A673 (cell line): Measurements from ENCODE around the gene CARD6. TPM values are rescaled to one million over a fixed set of nuclear protein-coding genes. Genes with fewer than 3 reads are reported as not detected.
"Not testable (repeated sequence)": the region's sequence is repeated elsewhere in the genome, so short reads cannot be mapped to it uniquely, and the experiment has no call there.

Source experiments
- Bru-seq: library from RNA; stranded (reverse); fragments of 400-500 nt; gene quantifications from one replicate; lab custom pipeline; 2021; lab: Mats Ljungman, UMichigan
- BruChase-seq, 2 experiments: library from RNA; stranded (reverse); fragments of 400-500 nt; gene quantifications; one replicate each; lab custom pipeline; 2021; lab: Mats Ljungman, UMichigan
- BruUV-seq: library from RNA; stranded (reverse); fragments of 400-500 nt; replicated peaks from 2 replicates; lab custom pipeline; 2021; lab: Mats Ljungman, UMichigan
- CTCF ChIA-PET: fragments of 300-600 bp; sonication (Branson Sonifier 250); formaldehyde crosslinking; loops from one replicate; lab custom pipeline; 2022; ENCODE audit warnings: antibody characterized with exemption; lab: Charles Lee
- POLR2A ChIA-PET: fragments of 300-600 bp; sonication (Branson Sonifier 250); formaldehyde crosslinking; loops from one replicate; lab custom pipeline; 2022; ENCODE audit warnings: antibody characterized with exemption; ENCODE audit not compliant: low non-redundant PET; lab: Charles Lee
- DNase-seq: peaks from one replicate; pipeline ENCODE4 v3.0.0-alpha.2; 2015; ENCODE audit warnings: low spot score
- H3K27ac ChIP-seq: fragments of 200-600 bp; sonication (generic); 2 replicates; pipeline ENCODE4 v1.5.1; 2016; ENCODE audit warnings: mixed run types, low read depth, mild to moderate bottlenecking, mixed read lengths, antibody characterized with exemption, low read length; ENCODE audit not compliant: poor library complexity, severe bottlenecking
- H3K27me3 ChIP-seq: fragments of 200-600 bp; sonication (generic); replicated peaks from 2 replicates; pipeline ENCODE4 v1.6.1; 2017; ENCODE audit warnings: mixed run types, low read depth, mild to moderate bottlenecking, mixed read lengths, antibody characterized with exemption, low read length; ENCODE audit not compliant: insufficient read depth, poor library complexity
- H3K36me3 ChIP-seq: fragments of 200-600 bp; sonication (generic); 2 replicates; pipeline ENCODE4 v1.6.1; 2016; ENCODE audit warnings: mixed run types, mild to moderate bottlenecking, mixed read lengths, antibody characterized with exemption, low read length; ENCODE audit not compliant: insufficient read depth, poor library complexity, severe bottlenecking
- H3K4me1 ChIP-seq: fragments of 200-600 bp; sonication (generic); 2 replicates; pipeline ENCODE4 v1.6.1; 2017; ENCODE audit warnings: mixed run types, mild to moderate bottlenecking, mixed read lengths, antibody characterized with exemption, low read length; ENCODE audit not compliant: insufficient read depth, poor library complexity, severe bottlenecking
- H3K4me3 ChIP-seq: fragments of 200-600 bp; sonication (generic); 2 replicates; pipeline ENCODE4 v1.5.1; 2016; ENCODE audit warnings: low read depth, mixed run types, mild to moderate bottlenecking, mixed read lengths, low read length; ENCODE audit not compliant: poor library complexity, severe bottlenecking
- H3K9me3 ChIP-seq: fragments of 200-600 bp; sonication (generic); 2 replicates; pipeline ENCODE4 v1.6.1; 2016; ENCODE audit warnings: mixed run types, low read depth, mild to moderate bottlenecking, mixed read lengths, antibody characterized with exemption, low read length; ENCODE audit not compliant: poor library complexity, severe bottlenecking
- CTCF ChIP-seq: fragments of 300-800, 200-600 bp; sonication (generic); conservative IDR thresholded peaks from 2 replicates; pipeline ENCODE4 v1.5.1; 2017; ENCODE audit warnings: low read depth, mild to moderate bottlenecking, antibody characterized with exemption, low read length, moderate library complexity, mixed read lengths
- EZH2 ChIP-seq: fragments of 200-600 bp; sonication (generic); IDR thresholded peaks from 2 replicates; pipeline ENCODE4 v1.6.1; 2017; ENCODE audit warnings: borderline replicate concordance, low read depth, mild to moderate bottlenecking, mixed read lengths, antibody characterized with exemption, low read length; ENCODE audit not compliant: poor library complexity, severe bottlenecking
- intact Hi-C: fragments of 100-400 bp; cut with micrococcal nuclease; formaldehyde crosslinking; loops from one replicate; pipeline ENCODE4 v1.10.0; 2022; ENCODE audit not compliant: unreplicated experiment
- long read RNA-seq: library from polyadenylated mRNA; stranded (forward); transcript quantifications from one replicate; pipeline ENCODE4 v2.0.0, GENCODE V29; 2022
- total RNA-seq: library from RNA; stranded (reverse); gene quantifications from 2 replicates; pipeline ENCODE4 v1.2.3, GENCODE V29; 2021

Gene CARD6
- 7.1 and 8.9 TPM in 2 replicates for total RNA-seq
- Bru-seq, nascent RNA = percentile 62 among the genes with signal in this experiment
- BruChase-seq, experiment 1, labeled RNA remaining after a 2-hour chase = percentile 67 among the genes with signal in this experiment
- percentile 68 among the genes with signal in this experiment for BruChase-seq, experiment 2, labeled RNA remaining after a 6-hour chase
- long read RNA-seq, full-length matches to known transcripts = 4 of 7 reads
- long read RNA-seq, partial matches to known transcripts = 3 of 7 reads
- long read RNA-seq, other reads (novel, unspliced or antisense) = 0 of 7 reads

GRCh38 chr5:40841068-40841805, at the start of gene CARD6:
Gene CARD6, plus strand, starts transcription at chr5:40841367. Its CDS starts 16 bp downstream, at chr5:40841383.
- no peaks in the 10 kb centered on the region for H3K36me3 ChIP-seq
- peaks cover 4% of the 10 kb centered on the region for H3K4me1 ChIP-seq
- TF ChIP-seq CTCF = peak; percentile 40
- no peak for TF ChIP-seq EZH2
- BruUV-seq = TSS peak; percentile 86
- intact Hi-C loops = loop anchor here (5.0 kb wide), 1 partner anchor 36 kb away; no protein-coding TSS in a partner anchor
- no peaks in the 10 kb centered on the region for H3K27me3 ChIP-seq
- ChIA-PET CTCF (interaction anchor here (0.6 kb wide), 1 partner anchor 48 kb away, joined by 4 read pairs; no protein-coding TSS in a partner anchor), POLR2A (no interaction called here)
- DNase-seq = peak; percentile 74
- H3K27ac ChIP-seq = peak within 1 kb of the TSS; percentile 80
- no peaks in the 10 kb centered on the region for H3K9me3 ChIP-seq
- peak within 1 kb of the TSS; percentile 44 for H3K4me3 ChIP-seq

DNA sequence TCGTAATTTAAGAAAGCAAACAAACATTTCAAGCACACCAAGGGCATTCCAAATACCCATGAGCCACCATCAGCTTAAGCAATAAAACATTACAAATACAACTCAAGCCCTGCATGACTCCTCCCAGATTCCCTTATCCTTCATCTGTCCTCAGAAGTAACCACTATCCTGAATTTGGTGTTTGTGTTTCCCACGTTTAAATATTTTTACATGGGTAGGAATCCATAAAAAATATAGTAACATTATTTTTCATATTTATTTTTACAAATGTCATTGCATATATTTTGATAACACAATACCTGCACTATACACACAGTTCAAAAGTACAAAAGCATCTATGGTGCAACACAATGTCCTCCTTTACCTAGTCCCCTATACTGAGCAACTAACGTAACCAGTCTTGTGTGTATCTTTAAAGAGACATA, 49.4 kb upstream of the CARD6 start:
- Histone ChIP-seq H3K9me3 (peaks cover 13% of the 10 kb centered on the region), H3K36me3 (peaks cover 20% of the 10 kb centered on the region), H3K27me3 (no peaks in the 10 kb centered on the region), H3K27ac (no peak overlapping the region), H3K4me3 (no peak overlapping the region), H3K4me1 (peaks cover 18% of the 10 kb centered on the region)
- BruUV-seq = no TSS peak
- intact Hi-C loops = loop anchor here (2.0 kb wide), 1 partner anchor 23 kb away; no protein-coding TSS in a partner anchor
- CTCF ChIA-PET = no interaction called here
- POLR2A ChIA-PET = no interaction called here
- no peak for TF ChIP-seq CTCF
- TF ChIP-seq EZH2 = no peak
- no peak for DNase-seq

DNA sequence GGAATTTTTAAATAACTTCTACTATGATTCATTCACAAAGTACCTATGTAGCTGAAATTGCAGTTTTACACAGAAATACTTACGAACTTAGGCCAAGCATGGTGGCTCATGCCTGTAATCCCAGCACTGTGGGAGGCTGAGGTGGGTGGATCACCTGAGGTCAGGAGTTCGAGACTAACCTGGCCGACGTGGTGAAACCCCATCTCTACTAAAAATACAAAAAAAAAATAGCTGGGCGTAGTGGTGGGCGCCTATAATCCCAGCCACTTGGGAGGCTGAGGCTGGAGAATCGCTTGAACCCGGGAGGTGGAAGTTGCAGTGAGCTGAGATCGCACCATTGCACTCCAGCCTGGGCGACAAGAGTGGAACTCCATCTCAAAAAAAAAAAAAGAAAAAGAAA, 48.5 kb upstream of the CARD6 start:
- H3K27me3 ChIP-seq, CTCF ChIA-PET, H3K27ac ChIP-seq, POLR2A ChIA-PET, H3K4me3 ChIP-seq, BruUV-seq, DNase-seq: not testable (repeated sequence)
- intact Hi-C loops = loop anchor here (2.0 kb wide), 1 partner anchor 24 kb away; no protein-coding TSS in a partner anchor
- H3K4me1 ChIP-seq = peaks cover 18% of the 10 kb centered on the region
- H3K36me3 ChIP-seq = peaks cover 18% of the 10 kb centered on the region
- peaks cover 10% of the 10 kb centered on the region for H3K9me3 ChIP-seq

DNA sequence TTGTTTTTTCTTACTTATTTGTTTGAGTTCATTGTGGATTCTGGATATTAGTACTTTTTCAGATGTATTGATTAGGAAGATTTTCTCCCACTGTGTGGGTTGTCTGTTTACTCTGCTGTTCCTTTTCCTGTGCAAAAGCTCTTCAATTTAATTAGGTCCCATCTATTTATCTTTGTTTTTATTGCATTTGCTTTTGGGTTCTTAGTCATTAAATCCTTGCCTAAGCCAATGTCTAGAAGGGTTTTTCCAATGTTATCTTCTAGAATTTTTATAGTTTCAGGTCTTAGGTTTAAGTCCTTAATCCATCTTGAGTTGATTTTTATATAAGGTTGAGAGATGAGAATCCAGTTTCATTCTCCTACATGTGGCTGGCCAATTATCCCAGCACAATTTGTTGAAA, 46.8 kb upstream of the CARD6 start:
- H3K27me3 ChIP-seq, CTCF ChIA-PET, H3K27ac ChIP-seq, H3K36me3 ChIP-seq, H3K9me3 ChIP-seq, intact Hi-C loops, H3K4me3 ChIP-seq, DNase-seq, BruUV-seq, POLR2A ChIA-PET: not testable (repeated sequence)
- H3K4me1 ChIP-seq = peaks cover 24% of the 10 kb centered on the region

DNA sequence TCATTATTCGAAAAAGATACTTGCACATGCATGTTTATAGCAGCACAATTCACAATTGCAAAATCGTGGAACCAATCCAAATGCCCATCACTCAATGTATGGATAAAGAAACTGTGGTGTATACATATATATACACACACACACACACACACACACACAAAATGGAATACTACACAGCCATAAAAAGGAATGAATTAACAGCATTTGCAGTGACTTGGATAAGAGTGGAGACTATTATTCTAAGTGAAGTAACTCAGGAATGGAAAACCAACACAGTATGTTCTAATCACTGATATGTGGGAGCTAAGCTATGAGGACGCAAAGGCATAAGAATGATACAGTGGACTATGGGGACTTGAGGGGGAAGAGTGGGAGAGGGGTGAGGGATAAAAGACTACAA, 46.3 kb upstream of the CARD6 start:
- BruUV-seq, H3K27ac ChIP-seq, POLR2A ChIA-PET, H3K9me3 ChIP-seq, intact Hi-C loops, CTCF ChIA-PET, H3K27me3 ChIP-seq, DNase-seq, H3K36me3 ChIP-seq, H3K4me3 ChIP-seq: not testable (repeated sequence)
- H3K4me1 ChIP-seq = peaks cover 27% of the 10 kb centered on the region
